ENCODE results near the gene BRAF.
"Not testable (repeated sequence)": the region's sequence is repeated elsewhere in the genome, so short reads cannot be mapped to it uniquely, and the experiment has no call there.

The BRAF gene

GRCh38 chr7:140763166-140763565, 161.6 kb downstream of the BRAF start:
- not testable (repeated sequence) for DNase-seq

DNA sequence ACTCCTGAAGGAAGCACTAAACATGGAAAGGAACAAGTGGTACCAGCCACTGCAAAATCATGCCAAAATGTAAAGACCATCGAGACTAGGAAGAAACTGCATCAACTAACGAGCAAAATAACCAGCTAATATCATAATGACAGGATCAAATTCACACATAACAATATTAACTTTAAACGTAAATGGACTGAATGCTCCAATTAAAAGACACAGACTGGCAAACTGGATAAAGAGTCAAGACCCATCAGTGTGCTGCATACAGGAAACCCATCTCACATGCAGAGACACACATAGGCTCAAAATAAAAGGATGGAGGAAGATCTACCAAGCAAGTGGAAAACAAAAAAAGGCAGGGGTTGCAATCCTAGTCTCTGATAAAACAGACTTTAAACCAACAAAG, 163.4 kb downstream of the BRAF start:
- DNase-seq: not testable (repeated sequence)

GRCh38 chr7:140754506-140754905, 170.2 kb downstream of the BRAF start:
- DNase-seq: no peak

- no peak for DNase-seq
Measured at GRCh38 chr7:140752533-140752932, 172.2 kb downstream of the BRAF start.

DNA sequence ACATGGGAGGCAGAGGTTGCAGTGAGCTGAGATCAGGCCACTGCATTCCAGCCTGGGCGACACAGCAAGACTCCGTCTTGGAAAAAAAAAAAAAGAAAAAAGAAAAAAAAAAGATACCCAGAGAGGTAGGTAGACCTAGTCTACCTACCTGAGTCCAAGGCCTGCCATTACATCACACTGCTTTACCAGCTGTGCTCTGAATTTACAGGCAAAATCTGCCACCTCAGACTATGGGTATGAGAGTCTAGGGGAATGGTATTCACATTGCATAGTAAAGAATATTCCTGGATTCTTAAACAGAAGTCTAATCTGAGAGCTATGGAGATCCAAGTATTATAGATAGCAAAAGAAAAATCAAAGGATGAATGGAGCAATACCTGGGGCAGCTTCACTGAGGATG, 178.0 kb downstream of the BRAF start:
- no peak for DNase-seq

DNA sequence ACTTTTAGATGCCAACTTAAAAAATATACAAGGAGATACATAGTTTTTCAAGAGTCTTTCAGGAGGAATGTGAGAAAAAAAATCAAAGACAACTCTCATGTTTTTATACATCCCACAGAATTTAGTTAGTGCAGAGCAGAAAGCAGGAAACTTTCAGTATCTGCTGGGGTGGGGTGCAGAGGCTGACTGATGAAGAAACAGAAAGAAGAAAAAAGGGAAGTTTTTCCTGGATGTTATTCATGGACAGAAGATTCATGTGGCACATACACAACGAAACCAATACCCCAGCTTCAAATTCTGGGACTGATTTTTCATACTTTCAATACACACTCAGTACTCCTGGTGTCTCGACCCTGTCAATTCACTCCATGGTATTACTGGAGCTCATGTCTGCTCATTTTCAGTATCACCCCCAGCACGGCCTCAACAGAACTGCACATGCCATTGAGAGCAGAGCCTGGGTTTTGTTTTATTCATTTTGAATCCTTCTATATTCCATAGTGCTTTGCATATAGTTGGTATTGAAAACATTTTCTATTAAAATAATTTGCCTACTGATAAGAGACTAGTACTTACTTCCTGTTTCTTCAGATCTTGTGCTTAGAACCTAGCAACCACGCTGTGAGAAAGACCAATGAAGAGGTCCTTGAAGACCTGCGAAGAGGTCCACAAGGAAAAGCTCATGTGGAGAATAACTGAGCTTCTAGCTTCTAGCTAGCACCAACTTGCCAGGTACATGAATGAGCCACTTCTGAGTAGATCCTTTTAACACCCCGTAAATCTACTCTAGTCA, 179.3 kb downstream of the BRAF start:
- no peak for DNase-seq

DNA sequence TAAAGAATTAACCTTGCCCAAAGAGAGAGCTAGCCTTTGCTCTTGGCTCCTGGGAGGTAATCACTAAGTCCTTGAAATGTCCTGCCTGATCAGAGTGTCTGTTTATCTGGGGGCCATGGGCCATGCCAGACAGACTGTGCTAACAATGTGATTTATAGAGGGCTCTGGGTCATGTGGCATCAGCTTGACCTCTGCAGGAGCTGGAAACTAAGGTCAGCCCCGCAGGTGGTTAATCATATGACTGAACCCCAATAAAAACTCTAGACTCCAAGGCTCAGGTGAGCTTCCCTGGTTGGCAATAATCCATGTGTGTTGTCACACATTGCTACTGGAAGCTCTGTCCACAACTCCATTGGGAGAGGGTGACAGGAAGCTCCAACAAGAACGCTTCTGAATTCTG, 180.7 kb downstream of the BRAF start:
- no peak for DNase-seq

GRCh38 chr7:140743255-140743654, 181.5 kb downstream of the BRAF start:
- not testable (repeated sequence) for DNase-seq

DNA sequence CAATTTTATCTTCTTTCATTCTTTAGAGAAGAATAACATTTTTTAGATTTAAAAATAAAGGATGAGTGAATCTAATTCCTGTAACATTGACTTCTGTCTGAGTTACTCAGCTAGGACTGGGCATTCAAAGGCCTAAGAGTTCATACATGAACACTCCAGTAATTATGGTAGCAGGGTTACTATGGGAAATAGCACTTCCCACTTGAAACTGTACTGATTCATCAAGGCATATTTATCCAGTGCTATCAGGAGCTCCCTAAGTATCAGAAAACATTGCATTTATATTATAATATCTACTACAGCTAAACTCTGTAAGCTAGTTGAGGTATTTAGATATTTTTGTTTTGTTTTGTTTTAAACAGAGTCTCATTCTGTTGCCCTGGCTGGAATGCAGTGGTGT, 186.4 kb downstream of the BRAF start:
- no peak for DNase-seq

DNA sequence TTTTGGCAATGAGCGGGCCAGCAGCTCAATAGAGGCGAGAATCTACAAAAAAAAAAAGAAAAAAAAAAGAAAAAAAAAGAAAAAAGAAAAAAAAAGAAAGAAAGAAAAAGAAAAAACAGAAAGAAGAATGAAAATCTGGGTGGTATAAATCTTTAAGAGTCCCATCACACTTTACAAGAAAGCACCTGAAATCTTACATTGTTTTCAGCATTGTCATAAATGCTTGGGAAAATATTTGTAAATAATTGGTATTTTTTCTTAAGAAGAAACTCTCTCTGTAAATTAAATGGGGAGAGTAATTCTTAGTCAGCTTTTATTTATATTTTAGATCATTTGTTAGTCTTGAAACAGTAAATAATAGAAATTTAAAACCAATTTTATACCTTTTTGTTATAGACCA, 190.0 kb downstream of the BRAF start:
- no peak for DNase-seq

- DNase-seq: no peak
Measured at GRCh38 chr7:140734096-140734495, 190.6 kb downstream of the BRAF start.

- DNase-seq: no peak
Measured at GRCh38 chr7:140732416-140732815, 192.3 kb downstream of the BRAF start.

DNA sequence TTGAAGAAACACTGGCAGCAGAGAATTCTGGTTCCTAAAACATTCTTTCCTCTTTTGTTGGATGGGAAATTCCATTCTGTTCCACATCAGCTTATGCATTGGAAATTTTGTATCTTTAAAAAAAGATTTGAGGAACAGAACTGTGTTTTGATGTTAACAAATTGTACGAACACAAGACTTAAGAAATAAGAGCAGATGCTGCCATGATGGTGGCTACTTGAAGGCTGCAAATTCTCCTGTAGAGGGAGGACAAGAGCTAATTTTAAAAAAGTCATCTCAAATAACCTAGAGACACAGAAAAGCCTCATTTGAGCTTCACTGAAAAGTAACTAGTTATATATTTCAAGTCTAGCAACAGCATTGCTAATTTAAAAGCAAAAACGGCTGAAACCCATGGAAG, 198.4 kb downstream of the BRAF start:
- DNase-seq: no peak

GRCh38 chr7:140724706-140725105, 200.0 kb downstream of the BRAF start:
- DNase-seq: no peak

- DNase-seq: no peak
Measured at GRCh38 chr7:140723574-140723973, 201.2 kb downstream of the BRAF start.

DNA sequence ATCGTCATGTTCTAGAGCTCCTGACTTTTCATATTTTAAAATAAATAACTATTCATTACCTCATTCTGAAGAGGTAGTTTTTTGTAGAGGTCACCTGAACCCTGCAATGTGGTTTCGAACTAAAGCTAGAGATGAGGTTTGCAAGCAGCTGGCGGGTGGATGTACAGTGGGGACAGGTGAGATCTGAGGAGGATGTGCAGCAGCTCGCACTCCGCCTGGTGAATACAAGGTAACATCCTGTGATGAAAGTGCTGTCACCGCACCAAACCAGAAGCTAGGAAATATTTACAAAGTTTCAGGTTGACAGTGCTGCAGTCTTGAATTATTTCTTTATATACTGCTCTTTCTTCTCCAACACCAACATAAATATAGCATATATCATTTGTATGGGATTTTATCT, 201.7 kb downstream of the BRAF start:
- no peak for DNase-seq

GRCh38 chr7:140722254-140722653, 202.5 kb downstream of the BRAF start:
- no peak for DNase-seq

DNA sequence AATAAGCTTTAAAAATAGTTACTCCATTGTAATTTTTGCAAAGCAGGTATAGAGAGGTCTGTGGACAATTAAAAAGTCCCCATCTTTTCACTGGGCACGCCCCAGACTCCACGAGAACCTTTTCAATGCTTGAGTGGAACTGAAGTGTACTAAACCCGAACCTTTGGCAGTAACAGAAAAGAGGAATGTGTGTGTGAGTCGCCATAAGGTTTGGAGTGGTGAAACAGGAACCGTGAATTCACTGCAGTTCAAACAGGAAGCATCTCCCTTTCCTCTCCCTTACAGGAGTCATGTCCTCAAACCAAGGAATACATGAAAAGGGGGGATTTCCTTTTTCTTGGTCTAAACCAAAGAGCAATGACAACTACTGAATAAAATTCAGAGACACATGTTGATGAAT, 205.0 kb downstream of the BRAF start:
- DNase-seq: no peak

GRCh38 chr7:140714331-140715040, 210.2 kb downstream of the BRAF start:
- DNase-seq: no peak

- not testable (repeated sequence) for DNase-seq
Measured at GRCh38 chr7:140712392-140712791, 212.3 kb downstream of the BRAF start.

DNA sequence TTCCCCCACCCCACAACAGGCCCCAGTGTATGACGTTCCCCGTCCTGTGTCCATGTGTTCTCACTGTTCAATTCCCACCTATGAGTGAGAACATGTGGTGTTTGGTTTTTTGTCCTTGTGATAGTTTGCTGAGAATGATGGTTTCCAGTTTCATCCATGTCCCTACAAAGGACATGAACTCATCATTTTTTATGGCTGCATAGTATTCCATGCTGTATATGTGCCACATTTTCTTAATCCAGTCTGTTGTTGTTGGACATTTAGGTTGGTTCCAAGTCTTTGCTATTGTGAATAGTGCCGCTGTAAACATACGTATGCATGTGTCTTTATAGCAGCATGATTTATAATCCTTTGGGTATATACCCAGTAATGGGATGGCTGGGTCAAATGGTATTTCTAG, 216.0 kb downstream of the BRAF start:
- DNase-seq: not testable (repeated sequence)

DNA sequence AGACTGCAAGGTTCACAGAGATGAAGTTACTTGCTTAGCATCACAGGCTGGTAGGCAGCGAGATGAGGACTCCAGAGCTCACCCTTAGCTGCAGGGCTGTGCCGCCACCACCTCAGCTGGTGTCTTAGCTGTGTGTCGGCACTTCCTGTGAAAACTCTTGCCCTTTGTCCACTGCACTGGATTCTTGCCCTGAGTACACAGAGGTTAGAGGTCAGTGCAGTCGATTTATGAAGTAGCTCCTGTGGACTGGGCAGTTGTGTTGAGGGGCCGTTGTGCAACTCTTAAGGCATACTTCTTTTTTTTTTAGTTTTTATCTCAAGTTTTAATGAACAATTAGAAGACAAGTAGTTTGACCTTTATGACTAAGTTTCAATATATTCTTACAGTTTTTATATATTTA, 217.6 kb downstream of the BRAF start:
- no peak for DNase-seq

DNA sequence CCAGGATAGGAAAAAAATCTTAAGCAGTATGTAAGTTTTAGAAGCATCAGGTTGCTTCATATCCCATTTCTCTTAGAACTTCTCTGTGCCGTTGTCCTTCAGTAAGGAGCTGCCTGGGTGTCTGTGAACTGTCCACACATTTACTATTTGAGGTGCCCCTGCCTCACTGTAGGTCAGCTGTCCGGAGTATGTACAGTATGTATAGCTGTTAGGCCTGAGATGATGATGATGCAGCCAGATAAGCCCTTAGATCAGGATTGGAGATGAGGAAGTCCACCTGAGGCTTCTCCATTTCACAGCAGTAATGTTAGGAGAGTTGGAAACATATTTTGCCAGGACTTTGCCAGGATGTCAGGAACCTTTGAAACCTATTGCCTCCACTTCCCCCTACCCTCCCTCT, 220.5 kb downstream of the BRAF start:
- DNase-seq: no peak

DNA sequence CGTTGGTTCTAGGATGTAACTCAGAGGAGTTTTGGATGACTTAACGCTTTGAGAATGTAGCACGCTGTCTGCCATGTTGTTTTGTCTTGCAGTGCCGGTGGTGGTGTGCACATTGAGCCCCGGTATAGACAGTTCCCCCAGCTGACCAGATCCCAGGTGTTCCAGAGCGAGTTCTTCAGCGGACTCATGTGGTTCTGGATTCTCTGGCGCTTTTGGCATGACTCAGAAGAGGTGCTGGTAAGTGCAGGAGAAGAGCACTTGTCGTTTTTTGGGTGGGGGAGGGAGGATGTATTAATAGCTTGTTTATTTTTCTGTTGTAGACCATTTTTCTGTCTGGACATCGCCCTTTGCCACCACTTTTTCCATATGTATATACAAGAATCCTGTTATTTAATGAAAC, 222.0 kb downstream of the BRAF start:
- no peak for DNase-seq

DNA sequence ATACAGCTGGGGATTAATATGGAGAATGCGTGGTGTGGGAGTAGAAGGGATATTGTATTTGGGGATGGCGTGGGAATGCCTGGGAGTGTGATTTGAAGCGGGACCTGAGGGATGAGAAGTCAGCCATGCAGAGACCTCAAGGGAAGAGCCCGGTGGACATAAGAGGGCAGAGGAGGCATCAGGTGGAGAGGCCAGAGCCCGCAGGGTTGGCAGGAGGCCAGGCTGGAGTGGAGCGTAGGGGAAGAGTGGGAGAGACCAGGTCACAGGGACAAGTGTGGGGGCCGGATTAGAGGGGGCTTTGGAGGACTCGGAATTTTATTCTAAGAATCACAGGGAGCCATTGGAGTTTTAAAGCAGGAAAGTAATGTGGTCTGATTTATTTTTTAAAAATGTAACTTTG, 226.3 kb downstream of the BRAF start:
- no peak for DNase-seq

Data from femur (tissue), 1 donor.